Thoracic aorta (tissue), 2 donors: ENCODE data around the gene RBFOX2. TPM values are rescaled to one million over a fixed set of nuclear protein-coding genes. Genes with fewer than 3 reads are reported as not detected.

ENCODE experiments used
- ATAC-seq: fragments of 150-250 bp; one replicate; pipeline ENCODE4 v1.8.0; 2017; ENCODE audit warnings: low read depth; ENCODE audit not compliant: insufficient number of reproducible peaks, low FRiP score
- DNase-seq: peaks from one replicate; pipeline ENCODE4 v3.0.0-alpha.2; 2020; ENCODE audit warnings: low spot score
- H3K27ac ChIP-seq, 2 donors: fragments of 200-600 bp; sonication (generic); 1 replicate in 1 of 2; 2 replicates in 1 of 2; pipeline ENCODE4 v1.5.1; 2016; ENCODE audit warnings: mild to moderate bottlenecking in 2 of 2, moderate library complexity in 2 of 2
- H3K27me3 ChIP-seq: fragments of 200-600 bp; sonication (generic); replicated peaks from 2 replicates; pipeline ENCODE4 v1.6.0; 2016; ENCODE audit warnings: mild to moderate bottlenecking; ENCODE audit not compliant: insufficient read depth
- H3K36me3 ChIP-seq: fragments of 200-600 bp; sonication (generic); one replicate; pipeline ENCODE4 v1.5.1; 2016
- H3K4me1 ChIP-seq, 2 donors: fragments of 200-600 bp; sonication (generic); 1 replicate in 1 of 2; 2 replicates in 1 of 2; pipeline versions ENCODE4 v1.5.1 to v1.6.0; 2016; ENCODE audit warnings: low read depth in 2 of 2, mild to moderate bottlenecking in 1 of 2; ENCODE audit not compliant: control insufficient read depth in 1 of 2
- H3K4me3 ChIP-seq: fragments of 200-600 bp; sonication (generic); 2 replicates; pipeline ENCODE4 v1.5.1; 2016; ENCODE audit warnings: mild to moderate bottlenecking
- H3K9me3 ChIP-seq: fragments of 200-600 bp; sonication (generic); 2 replicates; pipeline ENCODE4 v1.5.1; 2016
- total RNA-seq, 2 donors: library from RNA; depleted of rRNA; stranded (reverse); fragments of >200 nt; gene quantifications; one replicate each; pipeline versions ENCODE4 v1.1.0 to v1.2.3, GENCODE V29; 2016
- TF ChIP-seq, protein P1 (sequence below): fragments of 200-600 bp; sonication (generic); IDR thresholded peaks from one replicate; pipeline ENCODE4 v1.5.1; 2019; ENCODE audit warnings: antibody characterized with exemption

RBFOX2 gene
- total RNA-seq, 2 donors from 2014 or later: 117 to 143 TPM

- Histone ChIP-seq H3K4me1 (peaks cover 2 to 24% of the 10 kb centered on the region in 2 donors), H3K36me3 (no peaks in the 10 kb centered on the region), H3K27ac (no peak overlapping the region), H3K4me3 (no peak overlapping the region), H3K9me3 (no peaks in the 10 kb centered on the region), H3K27me3 (no peaks in the 10 kb centered on the region)
- DNase-seq (no peak), ATAC-seq (no peak)
- TF ChIP-seq, protein P1, sequence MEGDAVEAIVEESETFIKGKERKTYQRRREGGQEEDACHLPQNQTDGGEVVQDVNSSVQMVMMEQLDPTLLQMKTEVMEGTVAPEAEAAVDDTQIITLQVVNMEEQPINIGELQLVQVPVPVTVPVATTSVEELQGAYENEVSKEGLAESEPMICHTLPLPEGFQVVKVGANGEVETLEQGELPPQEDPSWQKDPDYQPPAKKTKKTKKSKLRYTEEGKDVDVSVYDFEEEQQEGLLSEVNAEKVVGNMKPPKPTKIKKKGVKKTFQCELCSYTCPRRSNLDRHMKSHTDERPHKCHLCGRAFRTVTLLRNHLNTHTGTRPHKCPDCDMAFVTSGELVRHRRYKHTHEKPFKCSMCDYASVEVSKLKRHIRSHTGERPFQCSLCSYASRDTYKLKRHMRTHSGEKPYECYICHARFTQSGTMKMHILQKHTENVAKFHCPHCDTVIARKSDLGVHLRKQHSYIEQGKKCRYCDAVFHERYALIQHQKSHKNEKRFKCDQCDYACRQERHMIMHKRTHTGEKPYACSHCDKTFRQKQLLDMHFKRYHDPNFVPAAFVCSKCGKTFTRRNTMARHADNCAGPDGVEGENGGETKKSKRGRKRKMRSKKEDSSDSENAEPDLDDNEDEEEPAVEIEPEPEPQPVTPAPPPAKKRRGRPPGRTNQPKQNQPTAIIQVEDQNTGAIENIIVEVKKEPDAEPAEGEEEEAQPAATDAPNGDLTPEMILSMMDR: no peak
These were observed 139.6 kb downstream of the RBFOX2 start for GRCh38 chr22:35889071-35889470.

- no peak overlapping the region for H3K27ac ChIP-seq
- DNase-seq: no peak
- no peak overlapping the region for H3K4me3 ChIP-seq
- H3K9me3 ChIP-seq: no peaks in the 10 kb centered on the region
- H3K36me3 ChIP-seq: no peaks in the 10 kb centered on the region
- ATAC-seq: no peak
- peaks cover 3 to 29% of the 10 kb centered on the region in 2 donors for H3K4me1 ChIP-seq
- TF ChIP-seq, protein P1: no peak
- H3K27me3 ChIP-seq: no peaks in the 10 kb centered on the region
These were observed 140.3 kb downstream of the RBFOX2 start for GRCh38 chr22:35888181-35888870.

DNA sequence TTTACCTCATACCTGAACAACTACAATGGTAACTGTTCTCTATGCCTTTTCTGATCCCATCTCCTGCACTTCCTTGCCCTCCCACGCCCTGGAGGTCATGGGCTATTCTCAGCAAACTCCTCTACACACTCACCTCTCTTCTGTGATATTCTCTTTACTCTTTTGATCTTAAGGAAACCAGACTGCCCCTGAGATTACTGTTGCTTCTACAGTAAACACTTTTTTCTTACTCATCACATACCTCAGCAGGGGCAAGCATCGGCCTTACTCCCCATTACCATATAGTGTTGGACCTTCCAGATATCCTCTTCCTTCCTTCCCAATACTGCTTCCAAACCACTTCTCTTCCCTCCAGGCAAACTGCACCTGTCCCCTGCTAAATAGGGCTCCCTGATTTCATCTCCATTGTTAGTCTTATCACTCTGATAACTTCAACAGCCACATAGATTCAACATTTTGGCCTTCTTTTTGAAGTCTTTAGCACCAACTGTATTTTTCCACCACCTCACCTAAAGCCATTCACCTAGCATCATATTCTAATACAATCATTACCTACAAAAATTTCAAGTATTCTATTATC is 141.2 kb downstream of the RBFOX2 start:
- no peak for DNase-seq
- H3K27ac ChIP-seq: no peak overlapping the region

DNA sequence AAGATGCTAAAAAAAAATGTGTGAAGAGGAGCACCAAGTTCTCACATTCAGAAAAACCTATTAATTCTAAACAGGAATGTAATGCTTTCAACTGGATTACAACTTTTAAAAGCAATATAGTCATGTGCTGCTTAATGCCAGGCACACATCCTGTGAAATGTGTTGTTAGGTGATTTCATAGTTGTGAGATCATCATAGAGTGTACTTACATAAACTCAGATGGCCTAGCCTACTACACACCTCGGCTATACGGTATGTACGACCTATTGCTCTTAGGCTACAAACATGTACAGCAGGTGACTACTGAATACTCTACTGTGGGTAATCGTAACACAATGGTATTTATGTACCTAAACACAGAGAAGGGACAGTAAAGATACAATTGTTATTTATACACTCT is 142.3 kb downstream of the RBFOX2 start:
- no peak for ATAC-seq
- TF ChIP-seq, protein P1: no peak
- Histone ChIP-seq H3K4me1 (peaks cover 15 to 34% of the 10 kb centered on the region in 2 donors), H3K4me3 (no peak overlapping the region), H3K9me3 (no peaks in the 10 kb centered on the region), H3K36me3 (no peaks in the 10 kb centered on the region), H3K27me3 (no peaks in the 10 kb centered on the region), H3K27ac (no peak overlapping the region)
- DNase-seq: no peak

More for the DNA sequence above, 141.2 kb downstream of the RBFOX2 start:
- no peaks in the 10 kb centered on the region for H3K36me3 ChIP-seq
- no peak overlapping the region for H3K4me3 ChIP-seq
- no peaks in the 10 kb centered on the region for H3K27me3 ChIP-seq
- no peak for ATAC-seq
- H3K9me3 ChIP-seq: no peaks in the 10 kb centered on the region
- H3K4me1 ChIP-seq: peaks cover 9 to 30% of the 10 kb centered on the region in 2 donors
- TF ChIP-seq, protein P1: no peak

DNA sequence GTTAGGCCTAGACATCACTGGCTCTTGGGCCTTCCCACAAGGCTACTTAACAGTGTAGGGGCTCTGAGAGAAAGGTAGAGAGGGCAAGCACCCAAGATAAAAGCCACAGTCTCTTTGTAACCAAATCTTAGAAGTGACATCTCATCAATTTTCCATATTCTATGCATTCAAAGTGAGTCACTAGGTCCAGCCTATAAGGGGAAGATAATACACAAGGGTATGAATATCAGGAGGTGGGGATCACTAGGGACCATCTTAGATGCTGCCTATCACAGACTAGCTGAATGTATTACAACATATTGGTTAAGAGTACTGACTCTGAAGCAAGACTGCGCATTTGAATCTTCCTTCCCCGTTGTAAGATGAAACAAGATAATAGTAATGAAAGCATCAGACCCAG is 144.1 kb downstream of the RBFOX2 start:
- Histone ChIP-seq H3K27me3 (no peaks in the 10 kb centered on the region), H3K4me3 (no peak overlapping the region), H3K36me3 (no peaks in the 10 kb centered on the region), H3K9me3 (no peaks in the 10 kb centered on the region), H3K4me1 (peaks cover 15 to 29% of the 10 kb centered on the region in 2 donors), H3K27ac (no peak overlapping the region)
- TF ChIP-seq, protein P1: no peak
- ATAC-seq (no peak), DNase-seq (no peak)
